IgD-negative memory B cell (primary cell): ENCODE results near the gene TNP2. TPM values are rescaled to one million over a fixed set of nuclear protein-coding genes. Genes with fewer than 3 reads are reported as not detected.

Experiments
- H3K27ac Mint-ChIP-seq, 3 donors: one replicate each; pipeline ENCODE4 v1.8.0; 2020 to 2022; ENCODE audit warnings: mild to moderate bottlenecking in 3 of 3, mixed read lengths in 3 of 3, moderate library complexity in 1 of 3
- H3K27me3 Mint-ChIP-seq: one replicate; pipeline ENCODE4 v1.8.0; 2021; ENCODE audit warnings: mixed read lengths
- H3K36me3 Mint-ChIP-seq: one replicate; pipeline ENCODE4 v1.8.0; 2020; ENCODE audit warnings: mild to moderate bottlenecking, mixed read lengths
- H3K4me1 Mint-ChIP-seq, 3 donors: one replicate each; pipeline ENCODE4 v1.8.0; 2020 to 2022; ENCODE audit warnings: mixed read lengths in 3 of 3, mild to moderate bottlenecking in 1 of 3
- H3K4me3 Mint-ChIP-seq, 4 donors: one replicate each; pipeline ENCODE4 v1.8.0; 2020 to 2022; ENCODE audit warnings: mild to moderate bottlenecking in 4 of 4, mixed read lengths in 4 of 4, moderate library complexity in 3 of 4
- H3K9me3 Mint-ChIP-seq, 3 donors: one replicate each; pipeline ENCODE4 v1.8.0; 2020 to 2021; ENCODE audit warnings: mixed read lengths in 3 of 3, mild to moderate bottlenecking in 1 of 3
- polyA plus RNA-seq: library from polyadenylated mRNA; unstranded; fragments of 300-500 nt; fragmentation: Illumina TruSeq; gene quantifications from one replicate; pipeline ENCODE4 v1.2.3, GENCODE V29; 2021

Gene TNP2
- polyA plus RNA-seq, 1 donor from 2014 or later, result not detected

GRCh38 chr16:11276143-11276895 is 7.2 kb upstream of the TNP2 start, which contains the start of gene PRM2:
Gene PRM2 (minus strand): TSS chr16:11276480. CDS start chr16:11276370, 110 bp downstream.
- H3K36me3 Mint-ChIP-seq, result no peaks in the 10 kb centered on the region
- H3K9me3 Mint-ChIP-seq, result no peaks in the 10 kb centered on the region
- peak within 1 kb of the TSS in 1 of 3 donors; percentile 53 for H3K27ac Mint-ChIP-seq
- peaks cover 9 to 11% (median 10%) of the 10 kb centered on the region in 3 donors for H3K4me1 Mint-ChIP-seq
- H3K27me3 Mint-ChIP-seq, result peaks cover 7% of the 10 kb centered on the region
- peak within 1 kb of the TSS in 1 of 4 donors; percentile 32 for H3K4me3 Mint-ChIP-seq

- no peaks in the 10 kb centered on the region for H3K36me3 Mint-ChIP-seq
- no peaks in the 10 kb centered on the region for H3K9me3 Mint-ChIP-seq
- H3K4me1 Mint-ChIP-seq, result peaks cover 6 to 11% (median 10%) of the 10 kb centered on the region in 3 donors
- H3K27ac Mint-ChIP-seq, result no peak overlapping the region
- peak overlapping the region in 1 of 4 donors; percentile 33 for H3K4me3 Mint-ChIP-seq
- peaks cover 9% of the 10 kb centered on the region for H3K27me3 Mint-ChIP-seq
Measured at GRCh38 chr16:11274964-11275363, 5.8 kb upstream of the TNP2 start.

DNA sequence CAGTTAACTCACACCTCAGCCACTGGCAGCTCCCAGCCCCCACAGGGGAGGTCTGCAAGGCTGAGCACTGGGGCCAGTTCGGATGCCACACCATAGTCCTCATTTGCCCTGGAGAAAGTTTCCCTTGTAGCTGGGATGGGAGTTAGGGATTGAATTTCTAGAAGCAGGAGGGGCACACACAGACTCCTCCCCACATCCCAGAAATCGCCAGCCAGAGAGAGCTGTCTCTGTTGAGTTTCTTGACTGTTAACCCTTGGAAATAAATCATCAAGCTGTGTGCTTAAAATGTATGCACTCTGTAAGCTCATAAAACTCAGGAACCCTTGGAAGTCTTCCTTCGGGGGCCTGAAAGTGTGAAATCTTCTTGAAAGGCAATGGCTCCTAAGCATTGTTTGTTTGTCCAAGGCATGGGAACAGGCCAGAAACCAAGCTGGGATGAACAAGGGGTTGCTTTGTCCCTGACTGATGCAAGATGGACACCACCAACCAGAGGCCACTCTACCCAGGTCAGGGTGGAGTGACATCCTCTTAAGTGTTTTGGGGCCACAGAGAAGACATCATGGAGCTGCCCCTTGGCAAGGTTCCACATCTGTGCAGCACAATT is 4.7 kb upstream of the TNP2 start:
- Mint-ChIP-seq H3K27ac (no peak overlapping the region), H3K36me3 (no peaks in the 10 kb centered on the region), H3K4me3 (no peak overlapping the region), H3K9me3 (no peaks in the 10 kb centered on the region), H3K27me3 (peaks cover 6% of the 10 kb centered on the region), H3K4me1 (peaks cover 1% of the 10 kb centered on the region in 3 donors)

DNA sequence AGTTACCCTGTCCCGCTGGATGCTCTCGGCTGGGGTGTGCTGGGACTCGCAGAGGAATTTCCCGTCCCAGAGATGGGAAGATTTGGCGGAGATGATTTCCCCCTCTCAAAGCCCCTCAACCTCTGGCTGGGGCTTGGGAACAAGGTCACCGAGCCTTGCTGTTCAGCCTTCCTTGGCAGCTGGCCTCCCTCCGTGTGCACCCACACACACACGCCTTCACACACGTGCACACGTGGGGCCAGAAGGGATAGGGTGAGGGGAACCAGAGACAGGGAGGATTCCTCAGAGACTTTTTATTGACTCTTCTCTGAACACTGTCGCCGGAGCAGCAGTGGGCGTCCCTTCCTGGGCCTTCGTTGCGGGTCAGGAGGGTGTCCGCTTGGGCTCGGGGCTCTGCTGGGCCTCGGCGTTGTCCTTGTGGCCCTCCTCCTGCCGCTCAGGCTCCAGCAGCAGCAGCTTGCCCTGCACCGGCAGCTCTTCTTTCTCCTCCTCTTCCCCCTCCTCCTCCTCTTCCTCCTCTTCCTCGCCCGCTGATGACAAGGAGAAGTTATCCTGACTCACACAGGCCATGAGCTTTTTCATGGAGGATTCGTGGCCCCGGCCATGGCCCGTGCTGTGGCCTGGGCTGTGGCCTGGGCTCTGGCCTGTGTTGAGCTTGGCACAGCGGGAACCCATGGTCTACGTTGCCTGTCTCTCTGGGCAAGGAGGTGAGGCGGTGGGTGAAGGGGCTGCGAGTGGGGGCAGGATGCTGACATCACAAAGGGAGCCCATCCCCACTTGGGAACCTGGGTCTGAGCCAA is 4.0 kb upstream of the TNP2 start, which contains the start of gene PRM3:
Gene PRM3, minus strand, starts transcription at position 709 of the 800 bp plus-strand sequence. Its CDS starts 34 bp downstream, at position 675.
- H3K4me1 Mint-ChIP-seq, result no peaks in the 10 kb centered on the region
- peaks cover 6% of the 10 kb centered on the region for H3K27me3 Mint-ChIP-seq
- no peak within 1 kb of the TSS for H3K27ac Mint-ChIP-seq
- peak within 1 kb of the TSS in 1 of 4 donors; percentile 45 for H3K4me3 Mint-ChIP-seq
- no peaks in the 10 kb centered on the region for H3K9me3 Mint-ChIP-seq
- no peaks in the 10 kb centered on the region for H3K36me3 Mint-ChIP-seq

GRCh38 chr16:11272484-11272883 is 3.4 kb upstream of the TNP2 start:
- Mint-ChIP-seq H3K27ac (no peak overlapping the region), H3K36me3 (no peaks in the 10 kb centered on the region), H3K27me3 (peaks cover 6% of the 10 kb centered on the region), H3K4me1 (no peaks in the 10 kb centered on the region), H3K9me3 (no peaks in the 10 kb centered on the region), H3K4me3 (peak overlapping the region in 1 of 4 donors; percentile 45)

- H3K27me3 Mint-ChIP-seq, result peaks cover 4% of the 10 kb centered on the region
- no peaks in the 10 kb centered on the region for H3K4me1 Mint-ChIP-seq
- H3K27ac Mint-ChIP-seq, result no peak overlapping the region
- no peak overlapping the region for H3K4me3 Mint-ChIP-seq
- H3K9me3 Mint-ChIP-seq, result no peaks in the 10 kb centered on the region
- H3K36me3 Mint-ChIP-seq, result no peaks in the 10 kb centered on the region
Measured at GRCh38 chr16:11271610-11272009, 2.5 kb upstream of the TNP2 start.

GRCh38 chr16:11270602-11271162 is 1.6 kb upstream of the TNP2 start:
- Mint-ChIP-seq H3K27ac (no peak overlapping the region), H3K9me3 (no peaks in the 10 kb centered on the region), H3K36me3 (no peaks in the 10 kb centered on the region), H3K4me1 (no peaks in the 10 kb centered on the region), H3K4me3 (no peak overlapping the region), H3K27me3 (peaks cover 4% of the 10 kb centered on the region)

- H3K9me3 Mint-ChIP-seq, result no peaks in the 10 kb centered on the region
- H3K4me1 Mint-ChIP-seq, result peaks cover 5 to 12% (median 10%) of the 10 kb centered on the region in 3 donors
- no peaks in the 10 kb centered on the region for H3K36me3 Mint-ChIP-seq
- no peak overlapping the region for H3K27ac Mint-ChIP-seq
- peak overlapping the region in 1 of 4 donors; percentile 54 for H3K4me3 Mint-ChIP-seq
- H3K27me3 Mint-ChIP-seq, result peaks cover under 1% of the 10 kb centered on the region
Measured at GRCh38 chr16:11265124-11265523, 4.0 kb downstream of the TNP2 start.

- Mint-ChIP-seq H3K36me3 (no peaks in the 10 kb centered on the region), H3K27me3 (no peaks in the 10 kb centered on the region), H3K4me1 (peaks cover 5 to 17% (median 14%) of the 10 kb centered on the region in 3 donors), H3K4me3 (no peak overlapping the region), H3K9me3 (no peaks in the 10 kb centered on the region), H3K27ac (no peak overlapping the region)
Measured at GRCh38 chr16:11264155-11264832, 4.8 kb downstream of the TNP2 start.

GRCh38 chr16:11263737-11264136 is 5.4 kb downstream of the TNP2 start:
- Mint-ChIP-seq H3K27me3 (no peaks in the 10 kb centered on the region), H3K36me3 (no peaks in the 10 kb centered on the region), H3K9me3 (no peaks in the 10 kb centered on the region), H3K4me1 (peaks cover 5 to 19% (median 17%) of the 10 kb centered on the region in 3 donors), H3K4me3 (peak overlapping the region in 1 of 4 donors; percentile 2), H3K27ac (peak overlapping the region in 2 of 3 donors; percentile 6 to 21)

GRCh38 chr16:11262915-11263314 is 6.2 kb downstream of the TNP2 start:
- no peaks in the 10 kb centered on the region for H3K36me3 Mint-ChIP-seq
- H3K4me3 Mint-ChIP-seq, result peak overlapping the region in 2 of 4 donors; percentile 2 to 75
- peaks cover 13 to 25% (median 24%) of the 10 kb centered on the region in 3 donors for H3K4me1 Mint-ChIP-seq
- H3K27ac Mint-ChIP-seq, result peak overlapping the region in 1 of 3 donors; percentile 46
- no peaks in the 10 kb centered on the region for H3K27me3 Mint-ChIP-seq
- H3K9me3 Mint-ChIP-seq, result no peaks in the 10 kb centered on the region

- H3K4me1 Mint-ChIP-seq, result peaks cover 25 to 39% (median 34%) of the 10 kb centered on the region in 3 donors
- peak overlapping the region in 2 of 3 donors; percentile 59 to 80 for H3K27ac Mint-ChIP-seq
- peaks cover 2% of the 10 kb centered on the region for H3K36me3 Mint-ChIP-seq
- no peak overlapping the region for H3K4me3 Mint-ChIP-seq
- H3K27me3 Mint-ChIP-seq, result no peaks in the 10 kb centered on the region
- H3K9me3 Mint-ChIP-seq, result no peaks in the 10 kb centered on the region
Measured at GRCh38 chr16:11260596-11260966, 8.5 kb downstream of the TNP2 start.

GRCh38 chr16:11259655-11260595 is 9.2 kb downstream of the TNP2 start:
- Mint-ChIP-seq H3K4me1 (peaks cover 25 to 39% (median 34%) of the 10 kb centered on the region in 3 donors), H3K27ac (peak overlapping the region in 2 of 3 donors; percentile 59 to 80), H3K27me3 (no peaks in the 10 kb centered on the region), H3K36me3 (peaks cover 2% of the 10 kb centered on the region), H3K9me3 (no peaks in the 10 kb centered on the region), H3K4me3 (peak overlapping the region in 2 of 4 donors; percentile 30 to 100)
